Natural killer cell (primary cell): ENCODE measurements around the gene SEMA6B. TPM values are rescaled to one million over a fixed set of nuclear protein-coding genes. Genes with fewer than 3 reads are reported as not detected.

Source experiments
- ATAC-seq, 3 donors: fragments of 150-1000 bp in 2 of 3; fragments of 200-7000 bp in 1 of 3; cut with Tn5 transposase; 1 replicate in 1 of 3; 2 replicates in 2 of 3; pipeline ENCODE4 v1.10.0; 2021; ENCODE audit warnings: mild to moderate bottlenecking in 2 of 3, moderate library complexity in 2 of 3
- DNase-seq, 2 donors: peaks; one replicate each; pipeline versions ENCODE4 v3.0.0 to v3.0.0-alpha.2; 2013 to 2021; ENCODE audit warnings: mixed read lengths in 1 of 2
- H3K27ac ChIP-seq: one replicate; pipeline ENCODE4 v1.5.1; 2013; ENCODE audit warnings: mild to moderate bottlenecking, low read length
- H3K27me3 ChIP-seq: one replicate; pipeline ENCODE4 v1.6.1; 2013; ENCODE audit warnings: low read length; ENCODE audit not compliant: control insufficient read depth, insufficient read depth
- H3K36me3 ChIP-seq: one replicate; pipeline ENCODE4 v1.6.1; 2013; ENCODE audit warnings: low read length; ENCODE audit not compliant: control insufficient read depth, insufficient read depth
- H3K4me1 ChIP-seq: one replicate; pipeline ENCODE4 v1.6.1; 2013; ENCODE audit warnings: low read length; ENCODE audit not compliant: control insufficient read depth, insufficient read depth
- H3K4me3 ChIP-seq: one replicate; pipeline ENCODE4 v1.5.1; 2013; ENCODE audit warnings: low read length
- H3K9me3 ChIP-seq: one replicate; pipeline ENCODE4 v1.6.1; 2013; ENCODE audit warnings: low read length; ENCODE audit not compliant: control insufficient read depth, insufficient read depth
- H3K27ac Mint-ChIP-seq, 2 donors: one replicate each; pipeline ENCODE4 v1.8.0; 2022; ENCODE audit warnings: mild to moderate bottlenecking in 2 of 2, mixed read lengths in 2 of 2, moderate library complexity in 1 of 2
- H3K27me3 Mint-ChIP-seq, 2 donors: one replicate each; pipeline ENCODE4 v1.8.0; 2022; ENCODE audit warnings: low read depth in 2 of 2, mixed read lengths in 2 of 2
- H3K36me3 Mint-ChIP-seq: one replicate; pipeline ENCODE4 v1.8.0; 2022; ENCODE audit warnings: mixed read lengths
- H3K4me1 Mint-ChIP-seq, 2 donors: one replicate each; pipeline ENCODE4 v1.8.0; 2022; ENCODE audit warnings: mixed read lengths in 2 of 2
- H3K4me3 Mint-ChIP-seq: one replicate; pipeline ENCODE4 v1.8.0; 2022; ENCODE audit warnings: mild to moderate bottlenecking, moderate library complexity, mixed read lengths
- H3K9me3 Mint-ChIP-seq, 2 donors: one replicate each; pipeline ENCODE4 v1.8.0; 2022; ENCODE audit warnings: mixed read lengths in 2 of 2
- CTCF ChIP-seq: fragments of 200-600 bp; IDR thresholded peaks from one replicate; pipeline ENCODE4 v1.8.0; 2022; ENCODE audit warnings: antibody characterized with exemption
- WGBS: methylation state at CpG from one replicate; pipeline ENCODE4 v1.1.7; 2013; ENCODE audit warnings: missing lambda C conversion rate; ENCODE audit not compliant: insufficient coverage; 5-methylcytosine and 5-hydroxymethylcytosine counted together
- intact Hi-C: fragments of 100-400 bp; cut with micrococcal nuclease; formaldehyde crosslinking; loops from one replicate; pipeline ENCODE4 v1.14.2; 2022
- total RNA-seq, 4 donors: library from RNA; stranded (reverse); fragments of 120-200 nt in 1 of 4; gene quantifications; one replicate each; pipeline versions ENCODE4 v1.2.3 to v1.2.4, GENCODE V29; 2013 to 2022

SEMA6B gene
- total RNA-seq, 3 donors from 2014 or later (not counting 1 experiment from before 2014, with no cell fraction given) = 0.50 to 5.4 TPM; not detected in 1

- H3K4me1 ChIP-seq = no peaks in the 10 kb centered on the region
- no peaks in the 10 kb centered on the region for H3K27me3 ChIP-seq
- Mint-ChIP-seq H3K9me3 (no peaks in the 10 kb centered on the region), H3K4me1 (no peaks in the 10 kb centered on the region), H3K4me3 (no peak overlapping the region), H3K36me3 (no peaks in the 10 kb centered on the region), H3K27me3 (no peaks in the 10 kb centered on the region), H3K27ac (no peak overlapping the region)
- no peak overlapping the region for H3K4me3 ChIP-seq
- TF ChIP-seq CTCF = no peak
- intact Hi-C loops = no loop called here
- H3K9me3 ChIP-seq = no peaks in the 10 kb centered on the region
- H3K36me3 ChIP-seq = peaks cover 50% of the 10 kb centered on the region
- WGBS = 99% methylated on average over 8 of the region's 8 CpGs
- no peak overlapping the region for H3K27ac ChIP-seq
- no peak for DNase-seq
- no peak for ATAC-seq
Measured at GRCh38 chr19:4494691-4495064, 64.8 kb downstream of the SEMA6B start.

GRCh38 chr19:4493929-4494690, 65.4 kb downstream of the SEMA6B start:
- Mint-ChIP-seq H3K36me3 (no peaks in the 10 kb centered on the region), H3K9me3 (no peaks in the 10 kb centered on the region), H3K4me3 (no peak overlapping the region), H3K4me1 (no peaks in the 10 kb centered on the region), H3K27me3 (no peaks in the 10 kb centered on the region), H3K27ac (no peak overlapping the region)
- 97% methylated on average over 61 of the region's 61 CpGs for WGBS
- Histone ChIP-seq H3K27me3 (no peaks in the 10 kb centered on the region), H3K27ac (no peak overlapping the region), H3K4me1 (no peaks in the 10 kb centered on the region), H3K9me3 (no peaks in the 10 kb centered on the region), H3K36me3 (peaks cover 56% of the 10 kb centered on the region), H3K4me3 (no peak overlapping the region)
- ATAC-seq = no peak
- intact Hi-C loops = no loop called here
- no peak for TF ChIP-seq CTCF
- DNase-seq = no peak

- Mint-ChIP-seq H3K27ac (no peak overlapping the region), H3K4me3 (no peak overlapping the region), H3K4me1 (no peaks in the 10 kb centered on the region), H3K9me3 (no peaks in the 10 kb centered on the region), H3K36me3 (no peaks in the 10 kb centered on the region), H3K27me3 (no peaks in the 10 kb centered on the region)
- intact Hi-C loops = no loop called here
- no peak for TF ChIP-seq CTCF
- Histone ChIP-seq H3K27ac (no peak overlapping the region), H3K9me3 (no peaks in the 10 kb centered on the region), H3K27me3 (no peaks in the 10 kb centered on the region), H3K4me3 (no peak overlapping the region), H3K4me1 (no peaks in the 10 kb centered on the region), H3K36me3 (peaks cover 55% of the 10 kb centered on the region)
- ATAC-seq = no peak
- WGBS = 92% methylated on average over 41 of the region's 41 CpGs
- no peak for DNase-seq
Measured at GRCh38 chr19:4493104-4493928, 66.2 kb downstream of the SEMA6B start.

Other genes starting within 250 kb of the SEMA6B start
- 1 to 10 TPM; 1.4 to 3.3 (median 2.0) TPM for gene STAP2, start 220.9 kb downstream of the SEMA6B start, total RNA-seq
- 10 to 100 TPM; 30.4 to 38.4 (median 31.1) TPM for gene MPND, start 216.1 kb downstream of the SEMA6B start, total RNA-seq
- gene SH3GL1, start 159.1 kb downstream of the SEMA6B start, total RNA-seq = 10 to 100 TPM; 43.9 to 55.7 (median 49.2) TPM
- gene CHAF1A, start 157.0 kb downstream of the SEMA6B start, total RNA-seq = 10 to 100 TPM; 34.4 to 40.8 (median 35.2) TPM
- gene UBXN6, start 101.9 kb downstream of the SEMA6B start, total RNA-seq = 10 to 100 TPM; 54.3 to 67.7 (median 63.3) TPM
- gene HDGFL2, start 87.4 kb downstream of the SEMA6B start, total RNA-seq = 10 to 100 TPM; 28.7 to 43.6 (median 29.8) TPM
- under 1 TPM in 1 of 3 donors, not detected in 2; 0.33 TPM for gene PLIN4, start 41.2 kb downstream of the SEMA6B start, total RNA-seq
- under 1 TPM in 1 of 3 donors, not detected in 2; 0.65 TPM for gene PLIN5, start 24.5 kb downstream of the SEMA6B start, total RNA-seq
- 1 to 10 TPM in 1 of 3 donors, not detected in 2; 1.8 TPM for gene LRG1, start 19.6 kb downstream of the SEMA6B start, total RNA-seq
- 10 to 100 TPM in 2 of 3 donors, 1 to 10 TPM in 1; 8.5 to 13.5 (median 13.3) TPM for gene TNFAIP8L1, start 79.8 kb upstream of the SEMA6B start, total RNA-seq
- 10 to 100 TPM; 36.9 to 41.8 (median 37.2) TPM for gene MYDGF, start 110.7 kb upstream of the SEMA6B start, total RNA-seq
- gene DPP9, start 164.2 kb upstream of the SEMA6B start, total RNA-seq = 100 to 1,000 TPM; 133 to 183 (median 165) TPM
- gene FEM1A, start 232.1 kb upstream of the SEMA6B start, total RNA-seq = 10 to 100 TPM; 11.0 to 13.9 (median 13.7) TPM